ENCODE measurements around the gene SLC38A8.

The SLC38A8 gene

DNA sequence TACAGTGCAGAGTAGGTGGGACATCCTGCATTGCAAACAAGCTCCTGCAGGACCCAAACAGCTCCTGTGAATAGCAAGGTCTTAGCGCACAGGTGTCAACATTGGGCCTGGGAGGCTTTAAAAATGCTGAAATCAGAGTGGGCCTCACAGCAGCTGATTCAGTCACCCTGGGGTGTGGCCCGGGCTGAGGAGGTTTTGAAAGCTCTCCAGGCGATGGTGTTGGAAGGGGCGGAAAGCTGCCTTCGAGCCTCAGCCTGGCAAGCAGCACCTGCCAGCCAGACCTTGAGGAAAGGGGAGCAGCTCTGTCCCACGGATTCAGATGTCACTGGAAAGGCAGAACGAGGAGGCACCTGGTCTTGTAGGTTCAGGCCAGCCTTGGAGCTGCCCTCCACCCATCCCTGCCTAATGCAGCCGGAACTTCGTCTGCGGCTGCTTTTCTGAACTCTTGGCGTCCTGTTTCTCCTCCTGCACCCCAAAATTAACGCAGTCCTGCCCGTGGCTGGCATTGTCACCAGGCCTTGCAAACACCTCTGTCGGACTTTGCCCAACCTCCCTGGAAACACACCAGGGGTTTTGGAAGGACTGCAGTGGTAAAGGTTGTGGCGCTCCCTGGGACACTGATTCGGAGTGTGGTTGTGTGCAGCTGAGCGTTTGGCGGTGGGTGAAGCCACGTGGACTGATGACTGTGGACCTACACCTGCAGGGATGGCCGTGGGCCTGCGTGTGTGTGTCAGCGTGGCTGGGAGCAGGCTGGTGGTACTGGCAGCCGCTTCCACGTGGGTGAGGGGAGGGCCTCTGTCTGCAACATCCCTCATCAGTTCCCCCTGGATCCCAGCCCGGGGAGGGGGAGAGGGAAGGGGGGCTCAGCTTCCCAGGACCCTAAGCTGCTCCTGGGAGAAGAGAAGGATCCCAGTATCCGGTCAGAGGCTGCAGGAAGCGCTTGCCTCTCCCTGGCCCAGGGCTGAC lies 71.1 kb downstream of the SLC38A8 start:
- DNase-seq (ENCODE audit: low read depth in 1 of 2, low spot score in 1 of 2) = no peak

- no peak for DNase-seq (ENCODE audit: low read depth in 1 of 2, low spot score in 1 of 2)
Measured at GRCh38 chr16:83970430-83970815, 72.2 kb downstream of the SLC38A8 start.

DNA sequence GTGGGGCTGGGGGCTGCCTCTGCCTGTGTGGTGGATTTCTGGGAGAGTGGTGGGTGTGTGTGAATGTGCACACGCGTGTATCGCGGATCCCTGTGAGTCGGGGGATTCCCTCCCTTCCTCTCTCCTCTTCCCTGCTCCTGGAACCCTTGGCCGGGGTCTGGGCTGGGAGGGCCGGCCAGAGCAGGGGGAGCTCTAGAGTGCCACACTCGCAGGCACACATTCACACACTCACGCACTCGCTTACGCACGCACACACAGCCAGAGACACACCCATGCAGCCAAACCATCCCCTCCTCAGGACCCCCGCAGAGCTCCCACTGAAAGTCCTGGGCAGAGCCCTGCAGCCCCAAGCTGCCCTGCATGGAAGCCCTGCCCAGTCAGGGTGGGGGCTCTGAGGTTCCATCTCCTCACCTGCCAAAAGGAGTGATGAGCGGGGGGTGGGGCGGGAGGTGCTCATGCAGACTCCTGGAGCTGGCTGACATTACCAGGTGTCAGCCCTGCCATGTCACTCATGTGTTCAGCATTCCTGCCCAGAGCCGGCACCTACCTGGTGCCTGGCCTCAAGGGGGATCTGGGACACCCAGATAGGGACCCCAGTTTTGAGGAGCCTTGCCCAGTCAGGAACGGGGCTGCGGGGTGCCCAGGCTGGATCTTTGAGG lies 72.7 kb downstream of the SLC38A8 start:
- no peak for DNase-seq (ENCODE audit: low read depth in 1 of 2, low spot score in 1 of 2)

DNA sequence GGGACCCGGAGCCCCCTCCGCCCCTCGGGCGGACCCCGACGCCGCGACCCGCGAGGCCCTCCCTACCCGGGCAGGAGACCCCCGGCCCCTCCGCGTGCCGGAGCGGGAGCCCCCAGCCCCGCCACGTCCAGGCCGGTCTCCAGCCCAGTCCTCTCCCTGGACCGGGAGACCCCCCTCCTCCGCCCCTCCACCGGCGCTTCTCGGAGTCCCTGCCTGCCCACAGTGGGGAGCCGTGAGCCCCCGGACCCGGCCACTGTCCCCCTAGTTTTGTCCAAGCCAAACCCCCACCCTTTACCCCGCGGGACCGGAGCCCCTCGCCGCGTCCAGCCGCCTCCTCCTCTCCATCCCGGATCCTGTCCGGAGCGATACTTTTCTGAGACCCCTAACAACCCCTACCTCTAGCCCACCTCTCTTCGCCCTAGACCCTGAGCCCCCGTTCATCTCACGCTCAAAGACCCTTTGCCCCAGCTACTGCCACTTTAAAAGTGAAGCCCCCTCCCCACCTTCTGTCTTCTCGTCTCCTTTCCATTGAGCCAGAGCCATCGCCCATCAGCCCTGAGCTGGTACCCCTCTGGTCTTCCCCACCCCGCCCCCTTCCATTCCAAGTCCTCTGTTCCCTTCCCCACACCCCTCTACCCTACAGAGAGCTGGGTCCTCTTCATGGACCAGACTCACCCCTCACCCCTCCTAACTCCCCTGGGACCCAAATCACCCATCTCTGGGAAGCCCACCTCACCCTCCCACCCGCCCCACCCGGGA lies 73.5 kb downstream of the SLC38A8 start:
- DNase-seq (ENCODE audit: low read depth in 1 of 2, low spot score in 1 of 2) = no peak

DNA sequence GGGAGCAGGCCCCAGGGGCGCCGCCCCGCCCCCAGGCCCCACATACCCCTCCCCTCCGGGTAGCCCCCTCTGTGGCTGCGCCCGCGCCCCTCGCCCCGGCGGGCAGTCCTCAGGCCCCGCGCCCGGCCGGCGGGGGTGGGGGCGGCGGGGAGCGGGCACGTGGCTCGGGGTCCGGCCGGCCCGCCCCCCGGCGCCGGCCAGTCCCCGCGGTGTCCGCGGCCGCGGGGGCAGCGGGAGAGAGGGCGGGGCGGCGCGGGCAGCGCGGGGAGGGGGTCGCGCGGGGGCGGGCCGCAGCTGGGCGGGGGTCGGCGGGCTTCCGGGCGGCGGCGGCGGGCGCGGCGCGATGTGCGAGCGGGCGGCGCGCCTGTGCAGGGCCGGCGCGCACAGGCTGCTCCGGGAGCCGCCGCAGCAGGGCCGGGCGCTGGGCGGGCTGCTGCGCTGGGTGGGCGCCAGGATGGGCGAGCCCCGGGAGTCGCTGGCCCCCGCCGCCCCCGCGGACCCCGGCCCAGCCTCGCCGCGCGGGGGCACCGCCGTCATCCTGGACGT lies 74.2 kb downstream of the SLC38A8 start:
- DNase-seq (ENCODE audit: low read depth in 1 of 2, low spot score in 1 of 2) = no peak

- no peak for DNase-seq (ENCODE audit: low read depth in 1 of 2, low spot score in 1 of 2)
Measured at GRCh38 chr16:83967838-83968305, 74.7 kb downstream of the SLC38A8 start, which contains the start of gene NECAB2. TSS of gene NECAB2 (plus strand) at chr16:83968244. CDS start at chr16:83968649, 405 bp downstream.

DNA sequence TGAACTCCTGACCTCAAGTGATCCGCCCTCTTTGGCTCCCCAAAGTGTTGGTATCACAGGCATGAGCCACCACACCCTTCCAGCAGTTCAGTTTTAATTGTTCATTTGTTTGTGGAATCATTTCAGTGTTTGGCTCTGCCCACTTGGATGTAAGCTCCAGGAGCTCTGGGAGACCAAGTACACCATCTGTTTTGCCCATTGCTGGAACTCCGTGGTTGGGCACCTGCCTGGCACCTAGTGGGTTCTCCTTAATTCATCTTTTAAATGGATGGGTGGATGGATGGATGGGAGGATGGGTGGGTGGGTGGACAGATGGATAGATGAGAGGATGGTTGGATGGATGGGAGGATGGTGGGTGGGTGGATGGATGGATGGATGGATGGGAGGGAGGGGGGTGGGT lies 75.5 kb downstream of the SLC38A8 start:
- no peak for DNase-seq (ENCODE audit: low read depth in 1 of 2, low spot score in 1 of 2)

DNA sequence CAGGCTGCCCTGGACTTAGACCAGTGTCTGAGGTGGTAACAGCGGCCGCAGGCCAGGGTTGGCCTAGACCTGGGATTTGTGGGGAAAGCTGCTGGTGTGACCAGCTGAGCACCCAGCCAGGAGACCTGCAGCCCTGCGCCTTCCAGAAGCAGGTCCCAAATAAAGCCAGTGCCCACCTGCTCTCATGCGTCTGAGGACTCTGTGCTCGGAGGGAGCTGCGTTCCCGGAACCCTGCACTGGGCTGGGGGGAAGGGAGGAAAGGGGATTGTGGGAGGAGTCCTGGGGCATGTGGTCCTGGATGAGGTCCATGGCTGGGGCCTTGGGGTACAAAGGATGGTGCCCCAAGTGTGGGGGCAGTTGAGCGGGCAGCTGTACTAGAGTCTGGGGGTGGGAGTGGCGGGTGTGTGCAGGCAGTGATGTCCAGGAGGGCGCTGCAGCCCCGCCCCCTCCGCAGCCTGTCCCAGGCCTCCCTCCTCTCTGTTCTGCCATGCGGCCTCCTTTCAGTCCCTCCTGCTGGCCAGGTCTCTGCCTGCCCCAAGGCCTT lies 76.4 kb downstream of the SLC38A8 start:
- DNase-seq (ENCODE audit: low read depth in 1 of 2, low spot score in 1 of 2) = no peak

DNA sequence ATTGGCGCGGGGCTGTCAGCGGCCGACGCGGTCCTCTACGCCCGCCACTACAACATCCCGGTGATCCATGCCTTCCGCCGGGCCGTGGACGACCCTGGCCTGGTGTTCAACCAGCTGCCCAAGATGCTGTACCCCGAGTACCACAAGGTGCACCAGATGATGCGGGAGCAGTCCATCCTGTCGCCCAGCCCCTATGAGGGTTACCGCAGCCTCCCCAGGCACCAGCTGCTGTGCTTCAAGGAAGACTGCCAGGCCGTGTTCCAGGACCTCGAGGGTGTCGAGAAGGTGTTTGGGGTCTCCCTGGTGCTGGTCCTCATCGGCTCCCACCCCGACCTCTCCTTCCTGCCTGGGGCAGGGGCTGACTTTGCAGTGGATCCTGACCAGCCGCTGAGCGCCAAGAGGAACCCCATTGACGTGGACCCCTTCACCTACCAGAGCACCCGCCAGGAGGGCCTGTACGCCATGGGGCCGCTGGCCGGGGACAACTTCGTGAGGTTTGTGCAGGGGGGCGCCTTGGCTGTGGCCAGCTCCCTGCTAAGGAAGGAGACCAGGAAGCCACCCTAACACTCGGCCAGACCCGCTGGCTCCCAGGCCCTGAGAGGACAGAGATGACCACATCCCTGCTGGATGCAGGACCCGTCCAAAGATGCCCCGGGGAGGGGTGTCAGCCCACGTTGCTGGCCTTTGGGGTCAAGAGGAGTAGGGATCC lies 77.0 kb downstream of the SLC38A8 start:
- DNase-seq (ENCODE audit: low read depth in 1 of 2, low spot score in 1 of 2) = no peak

GRCh38 chr16:83964684-83965443 lies 77.7 kb downstream of the SLC38A8 start:
- DNase-seq (ENCODE audit: low read depth in 1 of 2, low spot score in 1 of 2) = no peak

DNA sequence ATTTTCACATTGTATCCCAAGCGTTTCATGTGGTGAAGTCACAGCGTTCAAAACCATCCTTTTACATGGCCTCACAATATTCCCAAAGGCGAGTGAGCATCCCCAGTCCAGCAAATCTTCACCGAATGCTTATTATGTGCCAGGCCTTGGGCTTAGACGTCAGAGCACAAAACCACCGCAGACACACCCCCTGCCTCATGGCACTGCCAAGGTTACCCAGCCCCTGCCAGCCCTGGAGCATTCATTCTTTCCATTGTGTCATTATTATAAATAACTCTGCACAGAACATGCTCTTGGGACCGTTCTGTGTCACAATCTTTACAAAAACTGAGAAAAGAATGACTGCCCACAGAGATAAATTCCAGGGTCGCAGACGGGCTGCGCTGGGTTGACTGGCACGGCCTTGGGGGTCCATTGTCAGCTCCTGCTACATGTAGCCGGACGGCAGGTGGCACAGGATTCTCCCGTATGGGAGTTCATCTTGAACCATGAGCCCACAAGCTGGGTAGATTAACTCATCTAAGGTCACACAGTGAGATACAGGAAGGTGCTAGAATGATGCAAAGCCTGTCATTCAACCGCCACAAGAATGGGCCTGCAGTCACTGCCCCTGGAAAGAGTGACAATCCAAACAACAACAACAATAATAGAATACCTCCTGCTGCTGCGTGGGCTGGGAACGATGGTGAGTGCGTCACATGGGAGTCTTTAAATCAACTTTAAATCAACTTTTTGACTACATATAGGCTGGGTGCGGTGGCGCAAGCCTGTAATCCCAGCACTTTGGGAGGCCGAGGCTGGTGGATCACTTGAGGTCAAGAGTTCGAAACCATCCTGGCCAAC lies 79.1 kb downstream of the SLC38A8 start:
- no peak for DNase-seq (ENCODE audit: low read depth in 1 of 2, low spot score in 1 of 2)

DNA sequence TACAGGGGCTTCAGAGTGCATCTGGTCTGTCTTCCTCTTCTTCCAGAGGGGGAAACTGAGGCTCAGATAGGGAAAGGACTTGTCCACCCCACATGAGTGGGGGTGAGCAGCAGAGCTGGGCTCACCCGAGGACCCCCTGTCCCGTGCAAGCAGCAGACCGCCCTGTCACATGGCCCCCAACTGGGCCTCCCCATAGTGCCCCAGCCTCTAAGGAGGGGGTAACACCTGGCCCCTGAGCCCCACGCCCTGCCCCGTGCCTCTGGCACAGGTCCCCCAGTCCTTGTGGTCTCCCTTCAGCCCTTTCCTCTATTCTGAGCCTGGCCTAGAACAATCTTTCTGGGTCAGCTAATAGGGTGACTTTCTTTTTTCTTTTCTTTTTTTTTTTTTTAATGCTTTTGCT lies 81.0 kb downstream of the SLC38A8 start:
- DNase-seq (ENCODE audit: low read depth in 1 of 2, low spot score in 1 of 2) = no peak

DNA sequence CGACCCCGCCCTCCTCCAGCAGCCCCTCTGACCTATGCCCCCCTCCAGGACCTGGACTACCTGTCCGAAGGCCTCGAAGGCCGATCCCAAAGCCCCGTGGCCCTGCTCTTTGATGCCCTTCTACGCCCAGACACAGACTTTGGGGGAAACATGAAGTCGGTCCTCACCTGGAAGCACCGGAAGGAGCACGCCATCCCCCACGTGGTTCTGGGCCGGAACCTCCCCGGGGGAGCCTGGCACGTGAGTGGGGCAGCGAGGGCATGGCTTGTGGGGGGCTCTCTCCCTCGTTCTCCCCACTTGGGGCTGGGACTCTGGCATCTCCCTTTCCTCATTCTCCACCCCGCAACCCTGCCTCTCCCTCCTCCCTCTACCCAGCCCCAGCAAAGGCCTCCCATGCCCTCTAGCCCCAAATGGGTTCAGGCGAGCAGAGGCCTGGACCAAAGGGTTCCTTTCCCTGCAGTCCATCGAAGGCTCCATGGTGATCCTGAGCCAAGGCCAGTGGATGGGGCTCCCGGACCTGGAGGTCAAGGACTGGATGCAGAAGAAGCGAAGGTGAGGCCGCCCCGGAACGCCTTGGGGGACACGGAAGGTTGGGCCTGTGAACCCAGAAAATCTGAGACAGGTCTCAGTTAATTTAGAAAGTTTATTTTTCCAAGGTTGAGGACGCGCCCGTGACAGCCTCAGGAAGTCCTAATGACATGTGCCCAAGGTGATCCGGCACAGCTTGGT lies 81.9 kb downstream of the SLC38A8 start:
- no peak for DNase-seq (ENCODE audit: low read depth in 1 of 2, low spot score in 1 of 2)

Data from stimulated activated CD4-positive, alpha-beta T cell treated with anti-CD3 and anti-CD28 coated beads, Interleukin-15, amount 100 ng/mL, for 1 hour (primary cell).